ENCODE measurements around the gene BCR. TPM values are rescaled to one million over a fixed set of nuclear protein-coding genes. Genes with fewer than 3 reads are reported as not detected.
A peak's percentile ranks its signal among the peaks of the same experiment; 100 is the strongest.

Gene BCR
- total and polyA plus RNA-seq, 2 of the 8 experiments (the other 6 are each of a cell fraction or from before 2014, with no cell fraction given) = 66.7 to 130 TPM

DNA sequence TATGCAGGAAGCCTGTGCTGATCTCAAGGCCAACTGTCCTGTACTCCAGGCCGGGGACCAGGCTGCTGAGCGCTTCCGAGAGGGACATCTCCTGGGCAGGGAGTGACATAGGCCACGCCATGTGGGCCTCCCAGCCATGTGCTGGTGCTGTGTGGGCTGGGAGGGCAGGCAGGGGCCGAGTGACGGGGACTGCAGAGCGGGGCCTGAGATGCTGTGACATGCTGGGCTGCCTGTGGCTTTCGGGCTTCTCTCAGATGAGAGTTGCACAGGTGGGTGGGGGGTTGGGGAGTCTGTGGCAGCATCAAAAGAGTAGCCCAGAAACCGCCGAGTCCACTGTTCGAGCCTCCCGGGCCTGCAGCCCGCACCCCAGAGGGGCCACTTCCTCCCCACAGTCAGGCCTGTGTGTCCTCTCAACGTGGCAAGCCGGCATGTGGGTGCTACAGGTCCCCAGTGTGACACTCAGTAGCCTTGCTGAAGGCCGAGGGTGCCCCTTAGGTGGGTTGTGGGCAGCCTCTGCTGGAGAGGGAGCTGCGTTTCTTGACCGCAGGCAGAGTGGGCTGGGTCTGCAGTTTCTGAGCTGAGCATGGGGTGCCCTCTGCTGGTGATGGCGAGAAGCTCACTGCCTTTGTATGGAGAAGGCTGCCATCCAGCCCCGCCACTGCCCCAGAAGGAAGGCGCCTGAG lies 101.2 kb downstream of the BCR start (continued):
- TF ChIP-seq, protein P1, sequence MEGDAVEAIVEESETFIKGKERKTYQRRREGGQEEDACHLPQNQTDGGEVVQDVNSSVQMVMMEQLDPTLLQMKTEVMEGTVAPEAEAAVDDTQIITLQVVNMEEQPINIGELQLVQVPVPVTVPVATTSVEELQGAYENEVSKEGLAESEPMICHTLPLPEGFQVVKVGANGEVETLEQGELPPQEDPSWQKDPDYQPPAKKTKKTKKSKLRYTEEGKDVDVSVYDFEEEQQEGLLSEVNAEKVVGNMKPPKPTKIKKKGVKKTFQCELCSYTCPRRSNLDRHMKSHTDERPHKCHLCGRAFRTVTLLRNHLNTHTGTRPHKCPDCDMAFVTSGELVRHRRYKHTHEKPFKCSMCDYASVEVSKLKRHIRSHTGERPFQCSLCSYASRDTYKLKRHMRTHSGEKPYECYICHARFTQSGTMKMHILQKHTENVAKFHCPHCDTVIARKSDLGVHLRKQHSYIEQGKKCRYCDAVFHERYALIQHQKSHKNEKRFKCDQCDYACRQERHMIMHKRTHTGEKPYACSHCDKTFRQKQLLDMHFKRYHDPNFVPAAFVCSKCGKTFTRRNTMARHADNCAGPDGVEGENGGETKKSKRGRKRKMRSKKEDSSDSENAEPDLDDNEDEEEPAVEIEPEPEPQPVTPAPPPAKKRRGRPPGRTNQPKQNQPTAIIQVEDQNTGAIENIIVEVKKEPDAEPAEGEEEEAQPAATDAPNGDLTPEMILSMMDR (IDR thresholded peaks at IDR 0.05; ENCODE audit: control extremely low read depth in 1 of 3, insufficient read depth in 1 of 3, low read depth in 1 of 3, low read length in 3 of 3) = peak; percentile 95 to 98 (median 96)
- TF ChIP-seq EZH2 (IDR thresholded peaks at IDR 0.05; ENCODE audit: low read depth, low read length, severe bottlenecking) = no peak
- peak; percentile 96 to 98 for TF ChIP-seq RAD21 (IDR thresholded peaks at IDR 0.05 in 1 of 2, conservative IDR thresholded peaks at IDR 0.05 in 1 of 2; ENCODE audit: low read depth in 2 of 2, low read length in 2 of 2)
- TF ChIP-seq SP4 (IDR thresholded peaks at IDR 0.05; ENCODE audit: low read length) = 0 out of 2 replicates have a peak, but pooled peaks have one; percentile 53

Measured in H1 (cell line).